ENCODE measurements around the gene TRIM28.
A peak's percentile ranks its signal among the peaks of the same experiment; 100 is the strongest.

Gene TRIM28

GRCh38 chr19:58513694-58514563 is 29.9 kb upstream of the TRIM28 start:
- Histone ChIP-seq H3K9ac (ENCODE audit: low read length) (peak overlapping the region; percentile 25), H3K4me1 (ENCODE audit: control insufficient read depth, insufficient read depth, low read length) (peaks cover 15% of the 10 kb centered on the region), H3K4me3 (ENCODE audit: low read length) (peak overlapping the region; percentile 63)

GRCh38 chr19:58514564-58515022 is 29.3 kb upstream of the TRIM28 start:
- H3K4me1 ChIP-seq (ENCODE audit: control insufficient read depth, insufficient read depth, low read length) = peaks cover 15% of the 10 kb centered on the region
- peak overlapping the region; percentile 63 for H3K4me3 ChIP-seq (ENCODE audit: low read length)

More at GRCh38 chr19:58513694-58514563, 29.9 kb upstream of the TRIM28 start:
- Histone ChIP-seq H3K27me3 (ENCODE audit: control insufficient read depth, insufficient read depth, low read length) (no peaks in the 10 kb centered on the region), H3K27ac (ENCODE audit: low read depth, low read length) (peak overlapping the region; percentile 78), H3K36me3 (ENCODE audit: control insufficient read depth, insufficient read depth, low read length) (peaks cover 8% of the 10 kb centered on the region)

GRCh38 chr19:58515259-58515658 is 28.6 kb upstream of the TRIM28 start:
- Histone ChIP-seq H3K27me3 (ENCODE audit: control insufficient read depth, insufficient read depth, low read length) (no peaks in the 10 kb centered on the region), H3K27ac (ENCODE audit: low read depth, low read length) (no peak overlapping the region), H3K4me1 (ENCODE audit: control insufficient read depth, insufficient read depth, low read length) (peaks cover 17% of the 10 kb centered on the region), H3K36me3 (ENCODE audit: control insufficient read depth, insufficient read depth, low read length) (peaks cover 8% of the 10 kb centered on the region), H3K4me3 (ENCODE audit: low read length) (no peak overlapping the region), H3K9ac (ENCODE audit: low read length) (no peak overlapping the region)

More at GRCh38 chr19:58514564-58515022, 29.3 kb upstream of the TRIM28 start:
- Histone ChIP-seq H3K9ac (ENCODE audit: low read length) (no peak overlapping the region), H3K36me3 (ENCODE audit: control insufficient read depth, insufficient read depth, low read length) (peaks cover 8% of the 10 kb centered on the region), H3K27ac (ENCODE audit: low read depth, low read length) (no peak overlapping the region), H3K27me3 (ENCODE audit: control insufficient read depth, insufficient read depth, low read length) (no peaks in the 10 kb centered on the region)

- Histone ChIP-seq H3K9ac (ENCODE audit: low read length) (no peak overlapping the region), H3K27ac (ENCODE audit: low read depth, low read length) (no peak overlapping the region), H3K27me3 (ENCODE audit: control insufficient read depth, insufficient read depth, low read length) (no peaks in the 10 kb centered on the region), H3K4me3 (ENCODE audit: low read length) (no peak overlapping the region), H3K36me3 (ENCODE audit: control insufficient read depth, insufficient read depth, low read length) (peaks cover 8% of the 10 kb centered on the region), H3K4me1 (ENCODE audit: control insufficient read depth, insufficient read depth, low read length) (peaks cover 21% of the 10 kb centered on the region)
Observed at GRCh38 chr19:58516246-58516836, 27.5 kb upstream of the TRIM28 start.

GRCh38 chr19:58516964-58517833 is 26.7 kb upstream of the TRIM28 start:
- H3K4me3 ChIP-seq (ENCODE audit: low read length) = no peak overlapping the region
- no peak overlapping the region for H3K27ac ChIP-seq (ENCODE audit: low read depth, low read length)
- H3K27me3 ChIP-seq (ENCODE audit: control insufficient read depth, insufficient read depth, low read length) = no peaks in the 10 kb centered on the region
- peaks cover 21% of the 10 kb centered on the region for H3K4me1 ChIP-seq (ENCODE audit: control insufficient read depth, insufficient read depth, low read length)
- no peak overlapping the region for H3K9ac ChIP-seq (ENCODE audit: low read length)
- H3K36me3 ChIP-seq (ENCODE audit: control insufficient read depth, insufficient read depth, low read length) = peaks cover 8% of the 10 kb centered on the region

GRCh38 chr19:58518256-58519086 is 25.4 kb upstream of the TRIM28 start:
- peak overlapping the region; percentile 95 for H3K4me3 ChIP-seq (ENCODE audit: low read length)
- H3K4me1 ChIP-seq (ENCODE audit: control insufficient read depth, insufficient read depth, low read length) = peaks cover 21% of the 10 kb centered on the region
- H3K36me3 ChIP-seq (ENCODE audit: control insufficient read depth, insufficient read depth, low read length) = peaks cover 8% of the 10 kb centered on the region
- peak overlapping the region; percentile 94 for H3K9ac ChIP-seq (ENCODE audit: low read length)
- peak overlapping the region; percentile 99 for H3K27ac ChIP-seq (ENCODE audit: low read depth, low read length)
- no peaks in the 10 kb centered on the region for H3K27me3 ChIP-seq (ENCODE audit: control insufficient read depth, insufficient read depth, low read length)

GRCh38 chr19:58519087-58519354 is 24.8 kb upstream of the TRIM28 start:
- peak overlapping the region; percentile 99 for H3K27ac ChIP-seq (ENCODE audit: low read depth, low read length)
- peak overlapping the region; percentile 94 for H3K9ac ChIP-seq (ENCODE audit: low read length)
- peak overlapping the region; percentile 95 for H3K4me3 ChIP-seq (ENCODE audit: low read length)
- no peaks in the 10 kb centered on the region for H3K27me3 ChIP-seq (ENCODE audit: control insufficient read depth, insufficient read depth, low read length)
- H3K4me1 ChIP-seq (ENCODE audit: control insufficient read depth, insufficient read depth, low read length) = peaks cover 17% of the 10 kb centered on the region
- peaks cover 8% of the 10 kb centered on the region for H3K36me3 ChIP-seq (ENCODE audit: control insufficient read depth, insufficient read depth, low read length)

- H3K4me1 ChIP-seq (ENCODE audit: control insufficient read depth, insufficient read depth, low read length) = peaks cover 15% of the 10 kb centered on the region
- H3K4me3 ChIP-seq (ENCODE audit: low read length) = peak within 1 kb of the TSS; percentile 95
- peak within 1 kb of the TSS; percentile 94 for H3K9ac ChIP-seq (ENCODE audit: low read length)
- H3K27me3 ChIP-seq (ENCODE audit: control insufficient read depth, insufficient read depth, low read length) = no peaks in the 10 kb centered on the region
- peaks cover 8% of the 10 kb centered on the region for H3K36me3 ChIP-seq (ENCODE audit: control insufficient read depth, insufficient read depth, low read length)
- peak within 1 kb of the TSS; percentile 99 for H3K27ac ChIP-seq (ENCODE audit: low read depth, low read length)
Observed at GRCh38 chr19:58519355-58520256, 24.3 kb upstream of the TRIM28 start, which contains the start of gene ZBTB45. ZBTB45 (minus strand) TSS chr19:58519810; CDS start chr19:58517673, 2,137 bp downstream.

- Histone ChIP-seq H3K36me3 (ENCODE audit: control insufficient read depth, insufficient read depth, low read length) (peaks cover 8% of the 10 kb centered on the region), H3K27ac (ENCODE audit: low read depth, low read length) (peak overlapping the region; percentile 99), H3K27me3 (ENCODE audit: control insufficient read depth, insufficient read depth, low read length) (no peaks in the 10 kb centered on the region), H3K4me1 (ENCODE audit: control insufficient read depth, insufficient read depth, low read length) (peaks cover 15% of the 10 kb centered on the region), H3K4me3 (ENCODE audit: low read length) (peak overlapping the region; percentile 95), H3K9ac (ENCODE audit: low read length) (peak overlapping the region; percentile 74)
Observed at GRCh38 chr19:58520257-58520599, 23.6 kb upstream of the TRIM28 start.

GRCh38 chr19:58521651-58522050 is 22.2 kb upstream of the TRIM28 start:
- Histone ChIP-seq H3K27ac (ENCODE audit: low read depth, low read length) (peak overlapping the region; percentile 7), H3K4me3 (ENCODE audit: low read length) (no peak overlapping the region), H3K4me1 (ENCODE audit: control insufficient read depth, insufficient read depth, low read length) (peaks cover 15% of the 10 kb centered on the region), H3K27me3 (ENCODE audit: control insufficient read depth, insufficient read depth, low read length) (no peaks in the 10 kb centered on the region), H3K36me3 (ENCODE audit: control insufficient read depth, insufficient read depth, low read length) (peaks cover 5% of the 10 kb centered on the region), H3K9ac (ENCODE audit: low read length) (no peak overlapping the region)

- no peak overlapping the region for H3K27ac ChIP-seq (ENCODE audit: low read depth, low read length)
- no peak overlapping the region for H3K4me3 ChIP-seq (ENCODE audit: low read length)
- H3K27me3 ChIP-seq (ENCODE audit: control insufficient read depth, insufficient read depth, low read length) = no peaks in the 10 kb centered on the region
- H3K4me1 ChIP-seq (ENCODE audit: control insufficient read depth, insufficient read depth, low read length) = peaks cover 15% of the 10 kb centered on the region
- H3K9ac ChIP-seq (ENCODE audit: low read length) = no peak overlapping the region
- no peaks in the 10 kb centered on the region for H3K36me3 ChIP-seq (ENCODE audit: control insufficient read depth, insufficient read depth, low read length)
Observed at GRCh38 chr19:58522709-58523108, 21.2 kb upstream of the TRIM28 start.
